ENCODE data around the gene CYTH1.

The CYTH1 gene

GRCh38 chr17:78804777-78805176, 22.7 kb upstream of the CYTH1 start:
- DNase-seq, result peak in 1 of 2 donors; percentile 26

GRCh38 chr17:78803186-78803845, 21.2 kb upstream of the CYTH1 start:
- DNase-seq, result peak in 1 of 2 donors; percentile 26

GRCh38 chr17:78802459-78802858, 20.4 kb upstream of the CYTH1 start:
- DNase-seq, result no peak

DNA sequence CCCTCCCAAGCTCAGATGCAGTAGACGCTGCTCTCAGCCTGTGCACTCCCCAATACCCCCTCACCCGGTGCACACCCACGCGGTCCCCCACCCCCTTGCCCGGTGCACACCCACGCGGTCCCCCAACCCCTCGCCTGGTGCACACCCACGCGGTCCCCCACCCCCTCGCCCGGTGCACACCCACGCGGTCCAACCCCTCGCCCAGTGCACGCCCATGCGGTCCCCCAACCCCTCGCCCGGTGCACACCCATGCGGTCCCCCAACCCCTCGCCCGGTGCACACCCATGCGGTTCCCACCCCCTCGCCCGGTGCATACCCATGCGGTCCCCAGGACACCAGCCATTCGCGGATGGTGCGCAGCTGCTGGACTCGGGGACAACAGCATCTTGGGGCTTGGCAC, 19.9 kb upstream of the CYTH1 start:
- DNase-seq, result no peak

- DNase-seq, result no peak
Measured at GRCh38 chr17:78800132-78800931, 18.3 kb upstream of the CYTH1 start.

GRCh38 chr17:78798695-78799559, 16.9 kb upstream of the CYTH1 start:
- peak; percentile 38 to 72 for DNase-seq

- DNase-seq, result no peak
Measured at GRCh38 chr17:78797691-78798585, 15.9 kb upstream of the CYTH1 start.

DNA sequence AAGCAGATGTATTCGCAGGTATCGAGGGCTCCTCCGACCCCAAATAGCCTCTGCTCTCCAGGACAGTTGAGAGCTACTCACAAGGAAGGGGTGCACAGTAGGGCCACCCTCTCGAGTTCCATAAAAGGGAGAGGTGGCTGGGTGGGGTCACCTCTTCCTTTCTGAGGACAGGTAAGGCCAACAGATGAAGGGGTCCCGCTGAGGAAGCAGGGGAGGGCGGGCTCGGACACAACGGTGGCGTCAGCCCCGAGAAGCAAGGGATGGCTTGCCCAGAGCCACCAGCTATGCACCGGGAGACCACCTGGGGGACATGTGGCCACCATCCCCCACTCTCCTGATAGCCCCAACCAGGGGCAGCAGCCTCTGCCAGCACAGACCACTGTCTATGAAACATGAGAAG, 15.1 kb upstream of the CYTH1 start:
- DNase-seq, result no peak

GRCh38 chr17:78796517-78796900, 14.4 kb upstream of the CYTH1 start:
- DNase-seq, result no peak

GRCh38 chr17:78795861-78796516, 13.9 kb upstream of the CYTH1 start:
- no peak for DNase-seq

- DNase-seq, result no peak
Measured at GRCh38 chr17:78794864-78795640, 13.0 kb upstream of the CYTH1 start.

- no peak for DNase-seq
Measured at GRCh38 chr17:78794399-78794798, 12.3 kb upstream of the CYTH1 start.

- DNase-seq, result no peak
Measured at GRCh38 chr17:78793968-78794367, 11.9 kb upstream of the CYTH1 start.

DNA sequence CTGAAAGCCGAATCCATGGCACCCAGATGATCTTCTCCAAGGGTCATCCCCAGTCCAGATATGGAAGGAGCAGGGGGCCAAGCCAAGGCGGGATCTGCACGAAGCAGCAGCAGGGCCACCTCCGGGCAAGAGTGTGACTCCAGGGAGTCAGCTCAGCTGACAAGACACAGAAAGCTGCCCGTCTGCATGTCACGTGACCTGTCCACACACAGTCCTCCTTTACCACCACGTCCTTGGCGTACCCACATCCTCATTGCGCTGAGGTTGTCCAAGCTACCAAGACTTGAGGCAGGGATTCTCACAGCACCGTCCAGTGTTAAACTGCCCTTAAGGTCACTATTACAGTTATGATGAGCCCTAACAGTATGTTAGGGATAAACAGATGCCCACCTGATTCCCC, 11.3 kb upstream of the CYTH1 start:
- no peak for DNase-seq

DNA sequence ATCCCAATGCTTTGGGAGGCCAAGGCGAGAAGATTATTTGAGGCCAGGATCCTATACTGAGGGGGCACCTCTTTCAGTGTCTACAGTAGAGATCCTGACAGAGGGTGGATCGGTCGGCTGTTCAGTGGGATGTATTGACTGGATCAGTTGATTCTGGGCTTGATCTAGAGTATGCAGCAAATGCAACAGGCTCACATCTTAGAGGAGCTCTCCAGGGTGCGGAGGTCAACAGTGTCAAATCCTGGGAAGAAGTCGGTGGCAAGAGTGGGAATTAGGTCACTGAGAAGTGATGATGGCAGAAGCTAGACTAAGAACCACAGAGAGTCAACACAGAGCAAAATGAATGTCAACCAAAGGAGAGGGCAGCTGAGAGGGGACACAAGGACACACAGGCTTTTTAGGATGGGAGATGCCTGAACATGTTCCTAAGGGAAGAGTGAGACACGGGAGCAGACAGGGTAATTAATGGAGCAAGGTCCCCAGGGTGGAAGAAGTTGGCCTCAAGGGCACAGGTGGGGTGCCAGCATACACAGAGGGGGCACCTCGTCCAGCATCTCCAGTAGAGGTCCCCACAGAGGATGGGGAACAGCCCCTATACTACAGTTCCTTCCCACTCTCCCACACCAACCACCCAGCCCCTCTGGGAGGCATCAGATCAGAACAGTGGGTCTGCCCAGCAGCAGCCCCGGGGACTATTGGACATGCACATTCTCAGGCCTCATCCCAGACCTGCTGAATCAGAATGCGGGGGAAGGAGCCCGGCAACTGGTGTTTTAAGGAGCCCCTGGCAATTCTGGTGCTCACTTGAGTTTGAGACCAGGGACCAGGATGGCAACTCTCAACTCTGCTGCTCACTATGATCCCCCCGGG, 10.0 kb upstream of the CYTH1 start:
- no peak for DNase-seq

DNA sequence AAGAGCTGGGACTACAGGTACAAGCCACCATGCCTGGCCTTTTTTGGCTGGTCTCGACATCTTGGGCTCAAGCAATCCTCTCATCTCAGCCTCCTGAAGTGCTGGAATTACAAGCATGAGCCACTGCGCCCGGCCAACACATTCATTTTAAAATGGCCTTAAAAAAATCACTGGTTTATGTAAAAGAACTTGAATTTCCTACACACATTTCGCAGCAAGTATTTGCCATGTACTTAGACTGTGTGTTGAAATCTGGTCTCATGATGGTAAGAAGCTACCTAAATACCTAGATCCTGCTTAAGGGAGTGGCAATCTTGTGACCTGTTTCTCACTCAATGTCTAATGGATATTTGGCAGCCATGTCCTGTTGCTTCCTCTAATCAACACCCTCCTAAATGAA, 8.5 kb upstream of the CYTH1 start:
- no peak for DNase-seq

GRCh38 chr17:78789663-78790181, 7.6 kb upstream of the CYTH1 start:
- DNase-seq, result peak; percentile 48 to 61

- no peak for DNase-seq
Measured at GRCh38 chr17:78789149-78789662, 7.1 kb upstream of the CYTH1 start.

GRCh38 chr17:78788451-78788850, 6.4 kb upstream of the CYTH1 start:
- DNase-seq, result no peak

GRCh38 chr17:78787444-78787843, 5.4 kb upstream of the CYTH1 start:
- DNase-seq, result no peak

All from CD4-positive, alpha-beta T cell treated with Interferon alpha-2 for 1 hour (primary cell).